KG1 (cell line): Measurements from ENCODE around the gene PRDX2.
"Not testable (repeated sequence)": the region's sequence is repeated elsewhere in the genome, so short reads cannot be mapped to it uniquely, and the experiment has no call there.

Experiments
- DNase-seq: peaks from one replicate; lab custom pipeline; 2025; lab: John Stamatoyannopoulos, UW

PRDX2 gene

GRCh38 chr19:12825254-12826131, 23.9 kb upstream of the PRDX2 start:
- no peak for DNase-seq

GRCh38 chr19:12821761-12822160, 20.2 kb upstream of the PRDX2 start:
- DNase-seq = no peak

- DNase-seq = not testable (repeated sequence)
Observed at GRCh38 chr19:12817810-12818209, 16.2 kb upstream of the PRDX2 start.

GRCh38 chr19:12817188-12817587, 15.6 kb upstream of the PRDX2 start:
- not testable (repeated sequence) for DNase-seq

- no peak for DNase-seq
Observed at GRCh38 chr19:12815088-12815487, 13.5 kb upstream of the PRDX2 start.

GRCh38 chr19:12806242-12807081, 4.9 kb upstream of the PRDX2 start, which contains the start of gene RNASEH2A:
Gene RNASEH2A (plus strand): TSS chr19:12806584. CDS start chr19:12806674, 90 bp downstream.
- DNase-seq = peak; percentile 59

GRCh38 chr19:12804051-12804450, 2.5 kb upstream of the PRDX2 start:
- DNase-seq = no peak

GRCh38 chr19:12802267-12803106, 887 bp upstream of the PRDX2 start:
- DNase-seq = no peak

GRCh38 chr19:12800923-12801465, 606 bp downstream of the PRDX2 start:
- no peak for DNase-seq

- no peak for DNase-seq
Observed at GRCh38 chr19:12800466-12800770, 1.2 kb downstream of the PRDX2 start.

GRCh38 chr19:12799742-12800465, 1.7 kb downstream of the PRDX2 start:
- DNase-seq = no peak

GRCh38 chr19:12797607-12798006, 4.0 kb downstream of the PRDX2 start:
- DNase-seq = not testable (repeated sequence)

- no peak for DNase-seq
Observed at GRCh38 chr19:12797141-12797587, 4.4 kb downstream of the PRDX2 start.

GRCh38 chr19:12796146-12797071, 5.2 kb downstream of the PRDX2 start:
- peak; percentile 79 for DNase-seq

- no peak for DNase-seq
Observed at GRCh38 chr19:12794971-12795381, 6.6 kb downstream of the PRDX2 start.

- DNase-seq = no peak
Observed at GRCh38 chr19:12794196-12794941, 7.2 kb downstream of the PRDX2 start.

- DNase-seq = peak; percentile 85
Observed at GRCh38 chr19:12793290-12794195, 8.1 kb downstream of the PRDX2 start.

GRCh38 chr19:12792853-12793289, 8.7 kb downstream of the PRDX2 start:
- DNase-seq = no peak
